Neural cell (in vitro differentiated cells): ENCODE measurements around the gene ITIH4. TPM values are rescaled to one million over a fixed set of nuclear protein-coding genes. Genes with fewer than 3 reads are reported as not detected.

Experiments used
- H2AFZ ChIP-seq: fragments of 200-600, 300-800 bp; sonication (generic), shearing (Covaris generic); 2 replicates; pipeline ENCODE4 v1.6.0; 2014; ENCODE audit warnings: low read depth, mild to moderate bottlenecking, antibody characterized with exemption, low read length, moderate library complexity
- H3F3A ChIP-seq: fragments of 200-600 bp; shearing (Covaris generic); 2 replicates; pipeline ENCODE4 v1.6.1; 2016; ENCODE audit warnings: mild to moderate bottlenecking, moderate library complexity, mixed read lengths, antibody characterized with exemption, low read length; ENCODE audit not compliant: insufficient read depth, poor library complexity, severe bottlenecking
- H3K27ac ChIP-seq: fragments of 200-600, 300-800 bp; sonication (generic), shearing (Covaris generic); 2 replicates; pipeline ENCODE4 v1.5.1; 2014; ENCODE audit warnings: mild to moderate bottlenecking, low read length, moderate library complexity
- H3K27me3 ChIP-seq: fragments of 300-800, 200-600 bp; sonication (generic), shearing (Covaris generic); 2 replicates; pipeline ENCODE4 v1.6.0; 2014; ENCODE audit warnings: mild to moderate bottlenecking, low read depth, low read length, moderate library complexity; ENCODE audit not compliant: insufficient read depth
- H3K36me3 ChIP-seq: fragments of 300-800, 200-600 bp; sonication (generic), shearing (Covaris generic); 2 replicates; pipeline ENCODE4 v1.5.1; 2014; ENCODE audit warnings: mild to moderate bottlenecking, antibody characterized with exemption, low read length, moderate library complexity; ENCODE audit not compliant: insufficient read depth
- H3K4me2 ChIP-seq: fragments of 300-800, 200-600 bp; sonication (generic), shearing (Covaris generic); 2 replicates; pipeline ENCODE4 v1.6.0; 2014; ENCODE audit warnings: mild to moderate bottlenecking, low read length
- H3K4me3 ChIP-seq: fragments of 300-800, 200-600 bp; sonication (generic), shearing (Covaris generic); 2 replicates; pipeline ENCODE4 v1.5.1; 2014; ENCODE audit warnings: mild to moderate bottlenecking, low read length, moderate library complexity
- H3K79me2 ChIP-seq: fragments of 200-600 bp; shearing (Covaris generic); replicated peaks from 2 replicates; pipeline ENCODE4 v1.6.0; 2014; ENCODE audit warnings: mild to moderate bottlenecking, low read length, moderate library complexity; ENCODE audit not compliant: insufficient read depth
- H3K9ac ChIP-seq: fragments of 300-800, 200-600 bp; sonication (generic), shearing (Covaris generic); 2 replicates; pipeline ENCODE4 v1.6.1; 2016; ENCODE audit warnings: mild to moderate bottlenecking, low read length, mixed read lengths
- H3K9me2 ChIP-seq: fragments of 200-600 bp; shearing (Covaris generic); 2 replicates; pipeline ENCODE4 v1.6.1; 2016; ENCODE audit warnings: mild to moderate bottlenecking, low read length, mixed read lengths; ENCODE audit not compliant: insufficient read depth
- H3K9me3 ChIP-seq: fragments of 200-600, 300-800 bp; sonication (generic), shearing (Covaris generic); 2 replicates; pipeline ENCODE4 v1.6.1; 2016; ENCODE audit warnings: mild to moderate bottlenecking, mixed run types, low read length, moderate library complexity, mixed read lengths
- H4K20me1 ChIP-seq: fragments of 200-600 bp; shearing (Covaris generic); 2 replicates; pipeline ENCODE4 v1.6.1; 2016; ENCODE audit warnings: mild to moderate bottlenecking, mixed run types; ENCODE audit not compliant: insufficient read depth
- CTCF ChIP-seq: fragments of 450-650 bp; IDR thresholded peaks from 2 replicates; pipeline ENCODE4 v1.5.1; 2014; ENCODE audit warnings: antibody characterized with exemption, mild to moderate bottlenecking, moderate library complexity; ENCODE audit not compliant: poor library complexity, severe bottlenecking
- EP300 ChIP-seq: fragments of 450-650 bp; conservative IDR thresholded peaks from 2 replicates; pipeline ENCODE4 v1.6.1; 2014; ENCODE audit warnings: antibody characterized with exemption, mild to moderate bottlenecking, moderate library complexity; ENCODE audit not compliant: poor library complexity, severe bottlenecking
- EZH2 ChIP-seq: fragments of 200-600, 300-800 bp; shearing (Covaris generic), sonication (generic); IDR thresholded peaks from 2 replicates; pipeline ENCODE4 v1.6.1; 2014; ENCODE audit warnings: antibody characterized with exemption, low read length, borderline replicate concordance, mild to moderate bottlenecking; ENCODE audit not compliant: insufficient read depth, poor library complexity, severe bottlenecking
- MXI1 ChIP-seq: fragments of 450-650 bp; conservative IDR thresholded peaks from 2 replicates; pipeline ENCODE4 v1.6.1; 2014; ENCODE audit warnings: antibody characterized with exemption, mild to moderate bottlenecking; ENCODE audit not compliant: poor library complexity, severe bottlenecking
- POLR2AphosphoS5 ChIP-seq: IDR thresholded peaks from 2 replicates; pipeline ENCODE4 v1.6.1; 2012
- RAD21 ChIP-seq: fragments of 450-650 bp; conservative IDR thresholded peaks from 2 replicates; pipeline ENCODE4 v1.6.1; 2014; ENCODE audit warnings: antibody characterized with exemption, mild to moderate bottlenecking, moderate library complexity
- REST ChIP-seq: IDR thresholded peaks from 2 replicates; pipeline ENCODE4 v1.6.1; 2012; ENCODE audit warnings: borderline replicate concordance
- SMC3 ChIP-seq: fragments of 450-650 bp; conservative IDR thresholded peaks from 2 replicates; pipeline ENCODE4 v1.6.1; 2014; ENCODE audit warnings: antibody characterized with exemption, mild to moderate bottlenecking, moderate library complexity; ENCODE audit not compliant: poor library complexity
- TAF1 ChIP-seq: IDR thresholded peaks from 2 replicates; pipeline ENCODE4 v1.6.1; 2012; ENCODE audit warnings: low read depth
- polyA plus RNA-seq: library from polyadenylated mRNA; depleted of rRNA; stranded (reverse); fragments of >200 nt; gene quantifications from 2 replicates; pipeline ENCODE4 v1.2.3, GENCODE V29; 2014

Gene ITIH4
- polyA plus RNA-seq, 1 donor from 2014 or later: 16.3 TPM

- no peak for TF ChIP-seq CTCF
- TF ChIP-seq SMC3: no peak
- no peaks in the 10 kb centered on the region for H3K9me2 ChIP-seq
- H4K20me1 ChIP-seq: no peaks in the 10 kb centered on the region
- H3K4me2 ChIP-seq: no peak overlapping the region
- H3F3A ChIP-seq: no peaks in the 10 kb centered on the region
- H3K36me3 ChIP-seq: no peaks in the 10 kb centered on the region
- H3K27ac ChIP-seq: no peak overlapping the region
- no peaks in the 10 kb centered on the region for H3K79me2 ChIP-seq
- no peak overlapping the region for H2AFZ ChIP-seq
- H3K9me3 ChIP-seq: no peaks in the 10 kb centered on the region
- H3K9ac ChIP-seq: no peak overlapping the region
- no peaks in the 10 kb centered on the region for H3K27me3 ChIP-seq
- no peak overlapping the region for H3K4me3 ChIP-seq
Observed at GRCh38 chr3:52791366-52791765, 39.1 kb downstream of the ITIH4 start.

GRCh38 chr3:52790741-52791140 is 39.7 kb downstream of the ITIH4 start:
- H2AFZ ChIP-seq: no peak overlapping the region
- no peaks in the 10 kb centered on the region for H3K79me2 ChIP-seq
- H3K9me2 ChIP-seq: no peaks in the 10 kb centered on the region
- no peak overlapping the region for H3K9ac ChIP-seq
- H3K4me2 ChIP-seq: no peak overlapping the region
- TF ChIP-seq TAF1 (no peak), EP300 (no peak), REST (no peak)
- H3K36me3 ChIP-seq: no peaks in the 10 kb centered on the region
- H4K20me1 ChIP-seq: no peaks in the 10 kb centered on the region
- H3F3A ChIP-seq: no peaks in the 10 kb centered on the region
- H3K27ac ChIP-seq: no peak overlapping the region
- no peak overlapping the region for H3K4me3 ChIP-seq
- H3K9me3 ChIP-seq: no peaks in the 10 kb centered on the region
- no peaks in the 10 kb centered on the region for H3K27me3 ChIP-seq

GRCh38 chr3:52790337-52790736 is 40.1 kb downstream of the ITIH4 start:
- Histone ChIP-seq H3K36me3 (no peaks in the 10 kb centered on the region), H3K9ac (no peak overlapping the region), H3K4me2 (no peak overlapping the region), H2AFZ (no peak overlapping the region), H3K4me3 (no peak overlapping the region), H3K9me3 (no peaks in the 10 kb centered on the region), H3K79me2 (no peaks in the 10 kb centered on the region), H3K9me2 (no peaks in the 10 kb centered on the region), H4K20me1 (no peaks in the 10 kb centered on the region), H3K27ac (no peak overlapping the region), H3F3A (no peaks in the 10 kb centered on the region), H3K27me3 (no peaks in the 10 kb centered on the region)
- no peak for TF ChIP-seq POLR2AphosphoS5
- no peak for TF ChIP-seq RAD21
- no peak for TF ChIP-seq REST
- no peak for TF ChIP-seq MXI1
- TF ChIP-seq EP300: no peak
- TF ChIP-seq EZH2: no peak
- TF ChIP-seq CTCF: no peak
- no peak for TF ChIP-seq TAF1
- TF ChIP-seq SMC3: no peak
